GM18511 (cell line): ENCODE results near the gene U2AF1.
"Not testable (repeated sequence)": the region's sequence is repeated elsewhere in the genome, so short reads cannot be mapped to it uniquely, and the experiment has no call there.

Source experiments
- ATAC-seq: cut with Tn5 transposase; IDR thresholded peaks from one replicate; pipeline ENCODE4 v1.9.1; 2021; ENCODE audit warnings: mild to moderate bottlenecking, moderate library complexity; ENCODE audit not compliant: unreplicated experiment

Gene U2AF1

GRCh38 chr21:43106965-43107793, at the start of gene U2AF1:
Gene U2AF1 (minus strand): TSS chr21:43107570. CDS start chr21:43107494, 76 bp downstream.
- peak; percentile 58 for ATAC-seq

- ATAC-seq, result not testable (repeated sequence)
Measured at GRCh38 chr21:43153601-43154000, 46.2 kb upstream of the U2AF1 start.

- not testable (repeated sequence) for ATAC-seq
Measured at GRCh38 chr21:43149344-43149743, 42.0 kb upstream of the U2AF1 start.

- not testable (repeated sequence) for ATAC-seq
Measured at GRCh38 chr21:43147999-43148398, 40.6 kb upstream of the U2AF1 start.

- ATAC-seq, result not testable (repeated sequence)
Measured at GRCh38 chr21:43146637-43147036, 39.3 kb upstream of the U2AF1 start.

GRCh38 chr21:43141407-43141806, 34.0 kb upstream of the U2AF1 start:
- not testable (repeated sequence) for ATAC-seq

- ATAC-seq, result not testable (repeated sequence)
Measured at GRCh38 chr21:43138944-43139343, 31.6 kb upstream of the U2AF1 start.

- not testable (repeated sequence) for ATAC-seq
Measured at GRCh38 chr21:43134520-43134919, 27.1 kb upstream of the U2AF1 start.

- not testable (repeated sequence) for ATAC-seq
Measured at GRCh38 chr21:43130094-43130493, 22.7 kb upstream of the U2AF1 start.

GRCh38 chr21:43115956-43116355, 8.6 kb upstream of the U2AF1 start:
- not testable (repeated sequence) for ATAC-seq

- ATAC-seq, result not testable (repeated sequence)
Measured at GRCh38 chr21:43114483-43114882, 7.1 kb upstream of the U2AF1 start.

- not testable (repeated sequence) for ATAC-seq
Measured at GRCh38 chr21:43109006-43109405, 1.6 kb upstream of the U2AF1 start.

- ATAC-seq, result not testable (repeated sequence)
Measured at GRCh38 chr21:43108177-43108576, 807 bp upstream of the U2AF1 start.

- ATAC-seq, result peak; percentile 17
Measured at GRCh38 chr21:43107794-43108137, 396 bp upstream of the U2AF1 start.

- not testable (repeated sequence) for ATAC-seq
Measured at GRCh38 chr21:43104642-43105041, 2.7 kb downstream of the U2AF1 start.

- ATAC-seq, result not testable (repeated sequence)
Measured at GRCh38 chr21:43102281-43102680, 5.1 kb downstream of the U2AF1 start.

- not testable (repeated sequence) for ATAC-seq
Measured at GRCh38 chr21:43101676-43102075, 5.7 kb downstream of the U2AF1 start.

GRCh38 chr21:43101000-43101399, 6.4 kb downstream of the U2AF1 start:
- ATAC-seq, result not testable (repeated sequence)

- not testable (repeated sequence) for ATAC-seq
Measured at GRCh38 chr21:43091979-43092614, 15.3 kb downstream of the U2AF1 start.

- not testable (repeated sequence) for ATAC-seq
Measured at GRCh38 chr21:43090947-43091346, 16.4 kb downstream of the U2AF1 start.

- not testable (repeated sequence) for ATAC-seq
Measured at GRCh38 chr21:43089463-43089862, 17.9 kb downstream of the U2AF1 start.
